Hepatocyte (in vitro differentiated cells): ENCODE measurements around the gene RFTN2. TPM values are rescaled to one million over a fixed set of nuclear protein-coding genes. Genes with fewer than 3 reads are reported as not detected.
"Not testable (repeated sequence)": the region's sequence is repeated elsewhere in the genome, so short reads cannot be mapped to it uniquely, and the experiment has no call there.

Experiments
- DNase-seq: peaks from one replicate; pipeline ENCODE4 v3.0.0-alpha.2; 2016; ENCODE audit warnings: low spot score
- H2AFZ ChIP-seq: fragments of 200-600 bp; sonication (generic); 2 replicates; pipeline ENCODE4 v1.6.0; 2016; ENCODE audit warnings: antibody characterized with exemption, mild to moderate bottlenecking
- H3K27ac ChIP-seq: fragments of 200-600 bp; sonication (generic); 2 replicates; pipeline ENCODE4 v1.5.1; 2016; ENCODE audit warnings: mild to moderate bottlenecking
- H3K27me3 ChIP-seq: fragments of 200-600 bp; sonication (generic); 2 replicates; pipeline ENCODE4 v1.6.1; 2016
- H3K36me3 ChIP-seq: fragments of 200-600 bp; sonication (generic); replicated peaks from 2 replicates; pipeline ENCODE4 v1.5.1; 2016; ENCODE audit warnings: low read depth; ENCODE audit not compliant: insufficient read depth
- H3K4me1 ChIP-seq: fragments of 200-600 bp; sonication (generic); 2 replicates; pipeline ENCODE4 v1.5.1; 2016; ENCODE audit warnings: mild to moderate bottlenecking, moderate library complexity; ENCODE audit not compliant: insufficient read depth
- H3K4me2 ChIP-seq: fragments of 200-600 bp; sonication (generic); 2 replicates; pipeline ENCODE4 v1.6.0; 2016
- H3K4me3 ChIP-seq: fragments of 200-600 bp; sonication (generic); 2 replicates; pipeline ENCODE4 v1.5.1; 2016; ENCODE audit warnings: mild to moderate bottlenecking
- H3K79me2 ChIP-seq: fragments of 200-600 bp; sonication (generic); 2 replicates; pipeline ENCODE4 v1.6.0; 2017; ENCODE audit warnings: mild to moderate bottlenecking
- H3K9me2 ChIP-seq: fragments of 200-600 bp; sonication (generic); replicated peaks from 2 replicates; pipeline ENCODE4 v1.6.0; 2017; ENCODE audit warnings: mild to moderate bottlenecking; ENCODE audit not compliant: insufficient read depth
- H3K9me3 ChIP-seq: fragments of 200-600 bp; sonication (generic); 2 replicates; pipeline ENCODE4 v1.5.1; 2016; ENCODE audit warnings: low read depth, mild to moderate bottlenecking
- H4K20me1 ChIP-seq: fragments of 200-600 bp; sonication (generic); 2 replicates; pipeline ENCODE4 v1.6.0; 2016; ENCODE audit warnings: mild to moderate bottlenecking; ENCODE audit not compliant: insufficient read depth, poor library complexity, severe bottlenecking
- EZH2 ChIP-seq: fragments of 200-600 bp; sonication (generic); IDR thresholded peaks from 2 replicates; pipeline ENCODE4 v1.6.1; 2016; ENCODE audit warnings: antibody characterized with exemption, mild to moderate bottlenecking, borderline replicate concordance
- EZH2phosphoT487 ChIP-seq: fragments of 200-600 bp; sonication (generic); IDR thresholded peaks from one replicate; pipeline ENCODE4 v1.6.1; 2018; ENCODE audit warnings: antibody characterized with exemption, mild to moderate bottlenecking, low read depth, moderate library complexity; ENCODE audit not compliant: unreplicated experiment, severe bottlenecking
- WGBS: methylation state at CpG from one replicate; pipeline ENCODE4 v1.1.6; 2016; ENCODE audit warnings: low lambda C conversion rate; ENCODE audit errors: missing lambda C conversion rate; 5-methylcytosine and 5-hydroxymethylcytosine counted together
- polyA plus RNA-seq: library from polyadenylated mRNA; unstranded; fragments of >200 nt; fragmentation: Nextera tagmentation; extraction: Ambion mirVana; gene quantifications from 2 replicates; pipeline ENCODE4 v1.2.1, GENCODE V29; 2016
- total RNA-seq: library from RNA; depleted of rRNA; stranded (reverse); fragments of >200 nt; gene quantifications from 2 replicates; pipeline ENCODE4 v1.2.3, GENCODE V29; 2014
- TF ChIP-seq, protein P1 (sequence below): fragments of 200-600 bp; sonication (generic); IDR thresholded peaks from 2 replicates; pipeline ENCODE4 v1.5.1; 2016; ENCODE audit warnings: antibody characterized with exemption, mild to moderate bottlenecking; ENCODE audit not compliant: poor library complexity

Gene RFTN2
- total and polyA plus RNA-seq, 2 experiments from 2014 or later = 2.0 to 8.7 TPM

DNA sequence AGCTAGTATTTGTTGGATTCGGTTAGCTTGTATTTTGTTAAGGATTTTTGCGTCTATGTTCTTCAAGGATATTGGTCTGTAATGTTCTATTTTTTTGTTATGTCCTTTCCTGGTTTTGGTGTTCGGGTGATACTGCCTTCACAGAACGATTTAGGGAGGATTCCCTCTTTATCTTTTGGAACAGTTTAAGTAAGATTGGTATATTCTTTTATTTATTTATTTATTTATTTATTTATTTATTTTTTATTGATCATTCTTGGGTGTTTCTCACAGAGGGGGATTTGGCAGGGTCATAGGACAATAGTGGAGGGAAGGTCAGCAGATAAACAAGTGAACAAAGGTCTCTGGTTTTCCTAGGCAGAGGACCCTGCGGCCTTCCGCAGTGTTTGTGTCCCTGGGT lies 19.8 kb upstream of the RFTN2 start:
- not testable (repeated sequence) for H3K4me3 ChIP-seq, H3K4me2 ChIP-seq, H2AFZ ChIP-seq, H4K20me1 ChIP-seq, H3K27ac ChIP-seq, H3K9me2 ChIP-seq, DNase-seq, H3K79me2 ChIP-seq, H3K4me1 ChIP-seq, H3K27me3 ChIP-seq, H3K36me3 ChIP-seq, H3K9me3 ChIP-seq
- 96% methylated on average over 4 of the region's 6 CpGs for WGBS

DNA sequence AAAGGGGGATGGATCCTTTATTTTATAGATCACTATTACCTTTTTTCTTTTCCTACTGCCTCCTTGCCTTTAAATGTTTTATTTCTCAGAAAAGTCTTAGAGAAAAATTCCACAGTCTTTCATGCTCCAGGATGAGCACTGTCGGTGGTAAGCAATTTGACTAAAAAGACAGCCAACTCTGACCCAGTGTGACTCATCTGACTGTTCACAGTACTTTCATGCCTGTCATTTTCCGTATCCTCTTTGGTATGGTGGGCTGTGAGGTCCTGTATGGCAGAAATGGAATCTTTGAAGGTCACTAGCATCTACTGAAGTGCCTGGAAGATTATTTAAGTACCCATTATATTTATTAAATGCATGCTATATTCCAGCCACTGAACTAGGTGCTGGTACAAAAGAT lies 2.1 kb upstream of the RFTN2 start:
- H3K9me2 ChIP-seq = no peaks in the 10 kb centered on the region
- 70% methylated on average over 2 of the region's 2 CpGs for WGBS
- peaks cover 5% of the 10 kb centered on the region for H3K79me2 ChIP-seq
- no peaks in the 10 kb centered on the region for H3K27me3 ChIP-seq
- H3K4me2 ChIP-seq = no peak overlapping the region
- H3K36me3 ChIP-seq = no peaks in the 10 kb centered on the region
- H2AFZ ChIP-seq = no peak overlapping the region
- no peaks in the 10 kb centered on the region for H3K9me3 ChIP-seq
- no peak overlapping the region for H3K27ac ChIP-seq
- no peak for DNase-seq
- H3K4me1 ChIP-seq = no peaks in the 10 kb centered on the region
- no peaks in the 10 kb centered on the region for H4K20me1 ChIP-seq
- no peak for TF ChIP-seq EZH2
- no peak for TF ChIP-seq EZH2phosphoT487
- TF ChIP-seq, protein P1, sequence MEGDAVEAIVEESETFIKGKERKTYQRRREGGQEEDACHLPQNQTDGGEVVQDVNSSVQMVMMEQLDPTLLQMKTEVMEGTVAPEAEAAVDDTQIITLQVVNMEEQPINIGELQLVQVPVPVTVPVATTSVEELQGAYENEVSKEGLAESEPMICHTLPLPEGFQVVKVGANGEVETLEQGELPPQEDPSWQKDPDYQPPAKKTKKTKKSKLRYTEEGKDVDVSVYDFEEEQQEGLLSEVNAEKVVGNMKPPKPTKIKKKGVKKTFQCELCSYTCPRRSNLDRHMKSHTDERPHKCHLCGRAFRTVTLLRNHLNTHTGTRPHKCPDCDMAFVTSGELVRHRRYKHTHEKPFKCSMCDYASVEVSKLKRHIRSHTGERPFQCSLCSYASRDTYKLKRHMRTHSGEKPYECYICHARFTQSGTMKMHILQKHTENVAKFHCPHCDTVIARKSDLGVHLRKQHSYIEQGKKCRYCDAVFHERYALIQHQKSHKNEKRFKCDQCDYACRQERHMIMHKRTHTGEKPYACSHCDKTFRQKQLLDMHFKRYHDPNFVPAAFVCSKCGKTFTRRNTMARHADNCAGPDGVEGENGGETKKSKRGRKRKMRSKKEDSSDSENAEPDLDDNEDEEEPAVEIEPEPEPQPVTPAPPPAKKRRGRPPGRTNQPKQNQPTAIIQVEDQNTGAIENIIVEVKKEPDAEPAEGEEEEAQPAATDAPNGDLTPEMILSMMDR = no peak
- no peak overlapping the region for H3K4me3 ChIP-seq

DNA sequence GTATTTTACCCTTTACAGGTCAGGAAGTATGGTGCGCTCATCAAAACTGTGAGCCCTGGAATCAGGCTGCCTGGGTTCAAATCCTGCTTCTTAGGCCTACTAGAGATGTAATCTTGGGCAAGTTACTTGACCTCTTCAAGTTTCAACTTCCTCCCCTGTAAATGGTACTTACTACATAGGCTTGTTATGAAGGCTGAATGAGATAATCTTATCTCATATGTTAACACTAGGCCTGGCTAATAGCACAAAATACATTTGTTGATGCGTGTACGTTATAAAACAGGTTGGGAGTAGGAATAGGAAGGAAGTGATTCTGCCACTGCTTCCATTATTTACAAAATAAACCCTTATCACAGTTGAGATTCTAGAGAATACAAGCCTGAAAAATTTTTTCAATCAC lies 1.7 kb upstream of the RFTN2 start:
- H3K4me3 ChIP-seq = no peak overlapping the region
- no peak for DNase-seq
- no peak for TF ChIP-seq EZH2phosphoT487
- no peak for TF ChIP-seq EZH2
- TF ChIP-seq, protein P1 = no peak
- no peaks in the 10 kb centered on the region for H3K9me3 ChIP-seq
- no peaks in the 10 kb centered on the region for H4K20me1 ChIP-seq
- WGBS = 74% methylated on average over 3 of the region's 3 CpGs
- no peak overlapping the region for H3K4me2 ChIP-seq
- H3K79me2 ChIP-seq = peaks cover 9% of the 10 kb centered on the region
- H3K27me3 ChIP-seq = no peaks in the 10 kb centered on the region
- H3K4me1 ChIP-seq = no peaks in the 10 kb centered on the region
- no peak overlapping the region for H2AFZ ChIP-seq
- no peaks in the 10 kb centered on the region for H3K36me3 ChIP-seq
- no peak overlapping the region for H3K27ac ChIP-seq
- no peaks in the 10 kb centered on the region for H3K9me2 ChIP-seq

DNA sequence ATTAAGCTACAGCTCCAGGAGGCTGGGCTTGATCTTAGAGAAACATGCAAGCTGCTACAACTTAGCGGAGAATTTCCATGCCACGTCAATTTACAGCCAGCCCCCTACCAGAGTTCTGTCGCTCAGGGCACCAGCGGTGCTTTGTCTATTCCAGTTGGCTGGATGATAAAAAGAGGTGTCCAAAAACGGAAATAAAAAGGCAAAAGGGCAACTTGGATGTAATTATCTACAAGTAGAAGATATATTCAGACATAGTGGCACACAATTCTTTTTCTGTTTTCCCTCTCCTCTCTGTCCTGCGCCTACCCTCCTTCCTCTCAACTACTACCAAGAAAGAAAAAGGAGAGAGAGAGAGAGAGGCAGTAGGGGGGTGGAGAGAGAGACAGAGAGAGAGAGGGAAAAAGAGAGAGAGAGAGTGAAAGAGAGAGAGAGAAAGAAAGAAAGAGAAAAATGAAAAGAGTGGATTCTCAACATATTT lies 363 bp upstream of the RFTN2 start:
- H3K4me2 ChIP-seq = peak overlapping the region; percentile 64
- WGBS = 31% methylated on average over 6 of the region's 6 CpGs
- H3K9me3 ChIP-seq = no peaks in the 10 kb centered on the region

More for the DNA sequence above, 363 bp upstream of the RFTN2 start:
- Histone ChIP-seq H3K9me2 (no peaks in the 10 kb centered on the region), H4K20me1 (no peaks in the 10 kb centered on the region), H3K36me3 (no peaks in the 10 kb centered on the region), H3K79me2 (peaks cover 15% of the 10 kb centered on the region), H3K4me1 (no peaks in the 10 kb centered on the region), H2AFZ (peak overlapping the region; percentile 75), H3K27me3 (no peaks in the 10 kb centered on the region), H3K4me3 (peak overlapping the region; percentile 33), H3K27ac (peak overlapping the region; percentile 86)
- TF ChIP-seq, protein P1 = peak; percentile 4
- no peak for TF ChIP-seq EZH2phosphoT487
- peak; percentile 41 for DNase-seq
